H1 (cell line): ENCODE results near the gene SYT17. TPM values are rescaled to one million over a fixed set of nuclear protein-coding genes. Genes with fewer than 3 reads are reported as not detected.

Experiments used
- ASH2L ChIP-seq: fragments of 200-600, 300-600 bp; sonication (generic); IDR thresholded peaks from one replicate; pipeline ENCODE4 v1.7.1; 2017; ENCODE audit warnings: low read length
- ATF3 ChIP-seq: IDR thresholded peaks from 2 replicates; pipeline ENCODE4 v1.6.1; 2011; ENCODE audit warnings: low read depth, mild to moderate bottlenecking, low read length; ENCODE audit not compliant: insufficient read depth
- BCL11A ChIP-seq, 2 experiments: IDR thresholded peaks; one replicate each; pipeline ENCODE4 v1.6.1; 2011; ENCODE audit warnings: low read depth in 2 of 2, low read length in 2 of 2, mild to moderate bottlenecking in 2 of 2
- GTF2F1 ChIP-seq: IDR thresholded peaks from 2 replicates; pipeline ENCODE4 v1.6.1; 2012; ENCODE audit warnings: low read depth, low read length, improper control_type of control experiment, borderline replicate concordance
- KDM1A ChIP-seq: fragments of 200-600, 300-600 bp; sonication (generic); IDR thresholded peaks from 2 replicates; pipeline ENCODE4 v1.7.1; 2016; ENCODE audit warnings: mild to moderate bottlenecking, low read length, borderline replicate concordance
- YY1 ChIP-seq: IDR thresholded peaks from 2 replicates; pipeline ENCODE4 v1.6.1; 2011; ENCODE audit warnings: low read depth, mild to moderate bottlenecking, low read length
- polyA plus RNA-seq, 7 experiments: library from polyadenylated mRNA; depleted of rRNA in 3 of 7; stranded (reverse) in 5 of 7; unstranded in 2 of 7; fragments of >200 nt in 5 of 7; fragments of 200-250 nt in 2 of 7; gene quantifications; 1 replicate in 5 of 7; 2 replicates in 1 of 7; 4 replicates in 1 of 7; pipeline versions ENCODE4 v1.2.1 to v1.2.3, GENCODE V29; 2011 to 2013; ENCODE audit warnings: missing spikeins in 2 of 7, mixed read lengths in 2 of 7
- total RNA-seq: library from RNA; stranded (reverse); fragmentation: NEBNext Ultra II Directional; extraction: Animal tissue kit (Norgen Biotek cat#: 25700); gene quantifications from 2 replicates; pipeline ENCODE4 v1.2.1, GENCODE V29; 2021

Gene SYT17
- total and polyA plus RNA-seq, 2 of the 8 experiments (the other 6 are each of a cell fraction or from before 2014, with no cell fraction given), result 5.8 to 18.1 TPM

- TF ChIP-seq ATF3 (no peak), KDM1A (no peak), YY1 (no peak), BCL11A (IDR thresholded peaks at IDR 0.05; ENCODE audit: low read depth in 2 of 2, low read length in 2 of 2) (no peak), GTF2F1 (no peak), ASH2L (no peak)
- TF ChIP-seq, all 59 proteins: peak for 0
Measured at GRCh38 chr16:19281246-19281645, 113.2 kb downstream of the SYT17 start (continued).
